Embryonic facial prominence (tissue), 1 donor: ENCODE results near the gene ATF7.

ENCODE experiments used
- DNase-seq: peaks from one replicate; pipeline ENCODE4 v3.0.0-alpha.2; 2016; ENCODE audit errors: extremely low spot score

Gene ATF7

DNA sequence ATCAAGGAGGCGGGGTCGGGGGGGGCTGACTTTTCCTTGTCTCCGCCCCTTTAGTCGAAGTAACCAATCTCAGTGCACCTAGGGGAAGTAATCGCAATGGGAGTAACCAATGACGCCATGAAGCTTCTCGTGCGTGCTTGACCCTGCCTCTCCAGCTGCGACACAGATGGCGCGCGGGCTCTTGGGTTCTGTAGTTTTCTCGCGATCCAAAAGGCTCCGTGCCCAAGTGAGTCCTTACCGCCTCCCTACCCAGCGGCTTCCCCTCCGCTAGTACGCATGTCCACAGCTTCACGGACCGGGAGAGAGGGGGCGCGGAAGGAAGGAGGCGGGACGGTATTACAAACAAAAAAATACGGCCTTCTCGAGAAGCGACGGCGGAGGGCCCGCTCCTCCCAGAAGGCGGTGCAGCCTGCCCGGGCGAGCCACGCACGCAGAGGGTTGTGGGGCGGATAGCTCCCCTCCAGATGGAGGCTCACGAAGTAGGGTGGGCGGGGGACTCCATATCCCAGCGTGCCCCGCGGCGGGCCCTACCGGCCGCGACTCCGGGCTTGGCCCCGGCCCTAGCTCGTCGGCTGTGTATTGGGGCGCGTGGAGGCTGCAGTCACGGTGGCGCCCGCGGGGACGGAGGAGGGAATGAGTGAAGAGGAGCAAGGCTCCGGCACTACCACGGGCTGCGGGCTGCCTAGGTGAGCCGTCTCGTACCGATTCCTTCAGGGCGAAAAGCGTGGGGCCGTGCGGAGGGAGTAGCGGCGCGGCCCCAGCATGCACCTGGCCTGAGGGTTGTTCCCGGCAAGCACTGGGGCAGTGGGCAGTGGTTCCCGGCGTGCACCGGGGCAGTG, 125.2 kb downstream of the ATF7 start, which contains the start of gene TARBP2:
TSS of gene TARBP2 (plus strand) at position 508 of the 839 bp plus-strand sequence. CDS start at position 634, 126 bp downstream.
- DNase-seq: peak; percentile 99

DNA sequence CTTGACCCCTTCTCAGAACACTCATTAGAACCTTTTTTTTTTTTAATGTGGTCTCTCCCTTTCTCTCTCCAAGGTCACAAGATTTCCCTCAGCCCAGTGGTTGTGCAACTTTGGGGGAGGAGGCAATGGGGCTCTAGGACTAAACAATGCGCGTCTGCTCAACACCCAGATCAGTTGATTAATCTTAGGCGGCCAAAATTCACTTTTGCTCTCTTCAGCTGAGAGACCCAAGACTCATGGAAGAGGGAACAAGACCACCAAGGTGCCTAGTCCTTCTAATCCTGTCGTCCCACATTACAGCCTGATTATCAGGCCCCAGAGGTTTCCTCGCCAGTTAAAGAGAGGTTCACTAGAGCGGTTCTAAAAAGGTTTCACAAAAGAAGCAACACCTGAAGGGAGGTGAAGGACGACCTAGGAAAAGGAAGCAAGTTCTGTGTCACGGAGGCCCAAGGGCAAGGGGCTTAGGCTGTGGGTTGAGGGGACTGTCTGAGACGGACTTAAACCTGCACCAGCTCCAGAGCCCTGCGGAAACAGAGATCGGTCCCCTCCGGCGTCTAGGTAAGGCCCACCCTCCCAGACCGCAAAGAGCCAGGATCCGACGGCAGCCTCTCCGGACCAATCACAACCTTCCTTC, 125.9 kb downstream of the ATF7 start:
- no peak for DNase-seq

DNA sequence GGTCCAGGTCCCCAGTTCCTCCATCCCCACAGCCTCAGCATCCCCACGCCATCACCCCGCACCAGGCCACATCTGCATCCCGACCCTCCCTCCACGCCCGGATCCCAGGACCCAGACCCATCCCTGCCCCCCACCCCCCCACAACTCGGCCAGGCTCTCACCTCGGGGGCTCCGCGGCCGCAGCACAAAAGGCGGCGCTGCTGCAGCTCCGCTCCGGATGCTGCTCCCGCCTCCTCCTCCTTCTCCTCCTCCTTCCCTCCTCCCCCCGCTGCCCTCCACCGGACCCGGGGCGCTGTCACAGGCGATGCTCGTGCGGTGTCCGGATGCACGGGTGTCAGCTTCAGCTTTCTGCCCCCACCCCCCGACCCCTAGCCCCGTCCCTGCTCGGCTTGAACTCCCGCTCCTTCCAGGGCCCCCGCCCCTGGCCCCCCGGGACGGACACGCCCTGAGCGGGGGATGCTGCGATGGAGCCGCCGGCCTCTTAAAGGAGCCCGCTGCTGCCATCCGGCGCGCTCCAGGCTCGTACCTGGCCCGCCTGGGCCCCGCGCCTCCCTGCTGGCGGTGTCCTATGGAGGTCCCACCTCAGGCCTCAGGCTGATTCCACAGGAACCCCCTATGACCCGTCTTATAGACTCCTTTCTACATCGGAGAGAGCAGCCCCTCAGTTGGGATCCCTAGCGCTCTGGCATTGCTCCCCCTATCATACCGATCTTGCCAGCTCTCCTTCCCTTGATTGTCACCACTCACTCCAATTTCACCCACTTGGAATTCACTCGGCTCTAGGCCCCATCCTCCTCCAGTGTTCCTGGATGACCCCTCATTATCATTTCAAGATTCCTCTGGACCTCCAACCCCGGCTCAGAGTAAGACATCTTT, 126.7 kb downstream of the ATF7 start, which contains the start of gene MAP3K12:
TSS of gene MAP3K12 (minus strand) at position 193 of the 876 bp plus-strand sequence. CDS start 12,067 bp downstream, outside the sequence.
- no peak for DNase-seq

DNA sequence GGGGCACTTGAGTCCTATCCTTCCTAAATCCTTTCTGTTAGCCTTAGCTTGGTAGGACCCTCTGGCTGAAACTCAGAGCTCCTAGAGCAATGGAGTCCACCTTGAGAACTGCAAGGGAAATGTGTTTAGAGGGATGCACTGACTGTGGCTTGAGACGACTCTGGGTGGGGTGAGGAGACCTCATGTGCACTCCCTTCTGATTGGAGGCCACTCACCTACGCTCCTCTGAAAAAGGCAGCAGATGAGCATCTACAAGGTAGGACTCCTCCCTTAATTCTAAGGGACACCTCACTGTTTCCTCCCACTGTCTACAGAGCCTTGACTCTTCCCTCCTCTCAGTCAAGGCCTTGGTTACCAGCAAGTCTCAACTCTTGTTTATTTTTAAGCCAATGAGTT, 127.9 kb downstream of the ATF7 start:
- no peak for DNase-seq

DNA sequence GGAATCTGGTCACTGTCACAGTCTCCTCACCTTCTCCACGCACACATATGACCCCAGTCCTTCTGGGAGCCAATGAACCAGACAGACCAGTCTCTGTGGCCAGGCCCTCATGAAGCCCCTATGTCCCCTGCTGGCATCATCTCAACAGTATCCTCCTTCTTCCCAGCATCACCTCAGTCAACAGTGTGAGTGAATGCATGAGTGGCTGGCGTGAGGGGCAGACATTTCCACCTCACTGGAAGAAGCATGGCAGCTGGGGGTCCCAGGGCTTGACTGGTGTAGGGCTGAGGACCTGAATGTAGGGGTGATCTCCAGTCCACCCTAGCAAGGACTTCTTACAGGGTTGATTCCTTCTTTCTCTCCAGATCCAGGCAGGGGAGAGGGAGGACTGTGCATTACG, 128.7 kb downstream of the ATF7 start:
- no peak for DNase-seq

DNA sequence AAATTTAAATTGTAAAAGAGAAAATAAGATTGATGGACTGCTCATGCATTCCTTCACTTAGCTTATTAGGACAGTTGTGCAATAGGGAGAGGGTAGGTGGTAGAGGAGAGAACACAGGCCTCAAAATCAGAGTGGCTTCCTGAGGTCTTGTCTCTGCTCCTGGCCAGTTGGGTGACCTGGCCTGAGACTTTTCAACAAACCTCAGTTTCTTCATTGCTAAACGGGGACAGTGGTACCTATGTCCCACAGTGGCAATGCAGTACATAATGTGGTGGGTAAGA, 129.5 kb downstream of the ATF7 start:
- no peak for DNase-seq

DNA sequence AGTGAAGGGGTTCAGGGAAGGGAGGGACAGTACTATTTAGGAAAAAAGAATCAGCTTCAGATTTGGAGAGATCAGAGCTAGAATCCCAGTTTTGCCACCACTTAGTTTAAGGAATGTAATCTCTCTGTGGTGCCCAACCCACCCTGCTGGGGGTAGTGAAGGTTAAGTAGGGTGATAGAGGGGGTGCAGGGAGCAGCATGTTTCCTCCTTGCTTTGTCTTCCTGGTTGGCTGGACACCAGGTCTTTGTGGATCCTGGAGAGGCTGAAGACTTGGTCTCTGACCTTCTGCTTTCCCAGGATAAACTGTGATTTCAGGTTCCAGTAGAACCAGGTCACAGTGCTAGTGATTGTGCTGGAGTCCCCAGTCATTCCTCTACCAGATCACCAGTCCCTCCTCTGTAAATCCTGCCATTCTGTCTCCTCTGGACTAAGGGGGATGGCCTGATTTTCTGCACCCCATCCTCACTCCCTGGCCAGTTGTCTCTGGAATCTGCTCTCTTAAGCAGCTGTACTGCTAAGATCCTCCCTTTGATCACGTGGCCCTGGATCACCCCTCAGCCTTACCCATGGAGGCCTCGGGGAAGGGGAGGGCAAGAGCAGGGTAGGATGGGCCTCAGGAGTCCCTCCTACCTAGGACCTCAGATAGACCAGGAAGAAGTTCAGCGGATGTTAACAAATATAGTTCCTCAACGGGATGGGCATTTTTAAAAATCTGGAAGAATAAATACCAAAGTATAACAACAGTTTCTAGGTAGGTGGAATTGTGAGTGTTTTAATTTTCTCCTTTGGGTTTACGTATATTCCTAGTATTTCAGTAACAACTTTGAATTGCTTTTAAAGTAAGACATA, 130.1 kb downstream of the ATF7 start:
- DNase-seq: no peak

DNA sequence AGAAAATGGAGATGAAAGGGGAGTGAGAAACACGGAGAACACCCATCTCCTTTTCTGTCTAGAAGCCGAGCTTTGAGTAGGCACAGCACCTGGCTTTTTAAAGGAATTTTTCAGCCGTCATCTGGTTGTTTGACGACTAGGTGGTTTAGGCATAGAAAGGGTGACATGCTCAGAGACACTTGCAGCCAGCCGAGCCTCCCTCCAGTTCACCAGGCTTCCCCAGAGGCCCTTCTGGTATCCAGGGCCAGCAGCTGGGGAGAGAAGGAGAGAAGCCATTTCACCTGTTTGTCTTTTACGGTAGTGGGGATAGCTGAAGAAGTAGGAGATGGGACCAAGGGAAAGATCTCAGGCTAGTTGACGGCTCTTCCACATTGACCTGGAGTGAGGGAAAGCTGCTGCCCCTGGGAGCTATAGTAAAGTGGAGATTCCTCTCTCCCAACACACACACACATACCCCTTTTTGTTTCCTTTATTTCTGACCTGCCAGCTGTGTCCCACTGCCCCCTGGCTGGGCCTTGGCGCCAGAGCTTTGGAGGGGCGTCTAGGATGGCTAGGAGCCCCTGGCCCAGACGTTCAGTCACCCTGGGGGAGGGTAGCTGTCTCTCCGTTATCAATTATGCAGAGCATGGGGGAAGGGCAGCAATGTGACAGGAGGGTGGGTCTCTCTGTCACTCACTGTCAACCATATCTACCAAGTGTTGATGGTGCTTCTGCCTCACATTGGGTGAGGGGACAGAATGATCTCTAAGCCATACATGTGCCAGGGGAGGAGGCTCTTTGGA, 132.4 kb downstream of the ATF7 start:
- no peak for DNase-seq

DNA sequence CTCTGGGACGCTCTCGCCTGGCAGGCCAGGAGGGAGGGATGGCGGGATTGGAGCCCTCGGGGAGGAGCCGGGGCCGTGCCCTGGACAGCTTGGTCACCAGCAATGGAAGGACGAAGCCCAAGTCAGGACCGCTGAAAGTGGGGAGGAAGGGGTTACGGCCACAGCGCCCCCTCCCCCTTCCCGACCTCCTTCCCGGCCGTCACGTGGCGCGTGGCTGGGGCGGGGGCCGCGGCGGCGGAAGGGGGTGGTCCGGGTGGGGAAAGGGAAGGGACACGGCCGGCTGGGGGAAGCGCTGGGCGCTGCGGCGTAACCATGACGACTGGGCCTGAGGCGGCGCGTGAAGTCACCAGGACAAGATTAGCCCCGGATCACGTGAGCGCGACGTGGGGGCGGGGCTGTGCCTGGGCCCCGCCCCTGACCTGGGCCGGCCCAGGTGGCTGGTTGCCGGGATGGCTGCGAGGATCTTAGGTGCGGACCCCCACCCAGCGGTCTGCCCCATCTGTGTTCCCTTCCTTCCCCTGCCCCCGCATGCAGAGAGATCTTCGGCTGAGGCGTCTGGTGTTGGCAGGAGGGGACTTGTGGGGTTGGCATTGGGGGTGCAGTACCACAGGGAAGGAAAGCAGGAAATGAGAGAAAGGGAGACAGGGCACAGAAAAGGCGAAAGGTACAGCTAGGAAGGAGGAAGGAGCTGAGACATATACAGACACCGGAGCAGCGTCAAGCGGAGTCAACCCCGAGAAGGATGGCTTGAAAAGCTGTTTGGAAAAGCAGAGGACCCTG, 133.2 kb downstream of the ATF7 start:
- DNase-seq: peak; percentile 91

DNA sequence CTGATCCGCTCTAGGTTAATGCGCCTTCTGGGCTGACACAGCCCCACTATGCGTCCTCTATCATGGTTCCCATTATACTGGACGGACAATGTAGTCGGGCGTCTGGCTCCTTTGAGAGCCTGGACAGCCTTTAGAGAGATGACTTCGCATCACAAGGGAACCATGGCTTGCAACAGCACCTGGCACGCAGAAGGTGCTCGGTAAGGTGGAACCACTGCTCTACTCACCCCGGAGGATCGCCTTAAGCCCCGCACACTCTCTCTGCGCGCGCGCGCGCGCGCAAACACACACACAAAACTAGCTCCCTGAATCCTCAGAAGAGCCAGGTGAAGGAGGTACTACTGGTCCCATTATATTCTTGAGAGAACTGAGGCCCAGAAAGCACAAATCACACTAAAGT, 134.0 kb downstream of the ATF7 start:
- no peak for DNase-seq

DNA sequence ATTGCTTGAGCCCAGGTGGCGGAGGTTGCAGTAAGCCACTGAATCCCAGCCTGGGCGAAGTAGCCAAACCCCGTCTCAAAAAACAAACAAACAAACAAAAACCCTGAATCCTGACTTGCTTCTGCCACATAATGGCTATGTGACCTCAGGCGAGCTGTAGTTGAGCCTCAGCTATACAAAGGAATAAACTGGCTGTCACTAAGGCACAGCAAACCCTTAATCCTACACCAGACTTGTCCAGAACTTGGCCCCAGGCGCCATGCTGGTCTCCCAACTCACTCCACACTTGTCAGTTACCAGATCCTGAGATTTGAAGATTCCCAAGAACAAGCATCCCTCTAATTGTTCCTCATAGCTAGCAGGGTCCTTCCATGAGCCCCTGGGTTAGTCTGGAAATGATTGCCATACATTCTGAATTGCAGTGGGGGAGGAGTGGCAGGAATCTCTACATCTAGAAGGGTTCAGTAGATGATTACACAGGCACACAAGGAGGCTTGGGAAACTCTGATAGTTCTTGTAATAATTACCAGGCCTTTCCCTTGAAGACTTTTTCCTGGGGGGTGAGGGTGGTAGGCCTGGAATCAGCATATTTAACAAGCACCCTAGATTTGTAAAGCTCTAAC, 136.8 kb downstream of the ATF7 start:
- DNase-seq: no peak

DNA sequence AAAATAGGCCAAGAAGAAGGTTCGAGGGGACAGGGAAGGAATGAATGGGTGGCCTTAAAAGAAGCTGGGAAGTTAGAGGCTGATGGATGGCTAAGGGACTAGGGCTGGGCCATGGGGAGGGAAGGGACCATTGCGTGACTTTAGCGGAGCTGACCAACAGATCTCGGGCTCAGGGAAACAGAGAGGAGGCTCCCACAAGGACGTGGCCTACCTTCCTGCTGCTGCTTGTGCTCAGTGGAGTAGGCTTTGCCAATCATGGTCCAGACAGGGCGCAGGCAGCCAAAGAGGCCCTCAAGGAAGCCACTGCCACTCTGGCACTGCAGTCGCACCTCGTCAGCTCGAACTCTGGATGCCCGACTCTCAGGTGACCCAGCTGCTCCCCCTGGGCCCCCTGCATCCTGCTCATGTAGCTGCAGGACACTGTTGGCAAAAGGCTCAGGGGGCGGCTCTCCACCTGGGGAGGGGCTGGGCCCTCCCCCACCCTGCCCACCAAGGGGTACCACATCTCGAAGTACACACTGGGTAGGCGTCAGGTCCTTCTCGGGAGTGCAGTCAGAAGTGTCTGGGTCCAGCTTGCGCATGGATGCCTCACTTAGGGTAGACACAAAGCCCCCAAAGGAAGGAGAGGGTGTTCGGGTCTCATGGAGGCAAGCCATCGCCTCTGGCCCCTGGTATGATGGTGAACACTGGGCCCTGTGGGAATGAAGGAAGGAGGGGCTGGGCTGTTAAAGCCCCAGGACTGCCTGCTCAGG, 139.3 kb downstream of the ATF7 start:
- DNase-seq: no peak

DNA sequence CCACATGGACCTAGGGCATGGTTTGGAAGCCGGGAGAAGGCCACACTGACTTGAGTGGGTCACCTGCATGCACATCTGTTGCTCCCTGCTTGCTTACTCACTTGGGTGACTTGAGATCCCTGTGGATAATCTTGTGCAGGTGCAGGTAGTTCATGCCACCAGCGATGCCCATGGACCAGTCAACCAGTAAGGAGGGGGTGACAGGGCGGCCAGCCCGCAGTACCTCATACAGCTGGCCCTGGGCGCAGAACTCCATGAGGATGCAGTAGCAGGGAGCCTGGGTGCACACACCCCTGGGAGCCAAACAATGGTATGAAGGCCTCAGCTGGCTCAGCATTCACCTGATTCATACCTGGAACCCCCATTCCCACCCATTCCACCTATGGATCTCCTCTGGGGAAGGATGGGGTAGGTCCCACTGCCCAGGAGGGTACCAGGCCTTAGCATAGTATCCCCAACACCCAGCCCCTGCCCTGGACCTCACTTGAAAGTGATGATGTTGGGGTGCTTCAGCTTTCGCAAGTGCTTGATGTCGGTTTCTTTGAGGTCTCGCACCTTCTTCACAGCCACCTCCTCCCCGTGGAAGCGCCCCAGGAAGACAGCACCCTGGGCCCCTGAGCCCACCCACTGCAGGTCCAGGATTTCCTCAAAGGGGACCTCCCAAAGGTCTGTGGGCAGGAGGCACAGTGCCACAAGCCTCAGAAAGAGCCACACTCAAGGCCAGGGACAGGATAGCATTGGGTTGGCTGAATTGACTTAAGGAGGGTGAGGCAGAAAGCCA, 140.0 kb downstream of the ATF7 start:
- DNase-seq: no peak

DNA sequence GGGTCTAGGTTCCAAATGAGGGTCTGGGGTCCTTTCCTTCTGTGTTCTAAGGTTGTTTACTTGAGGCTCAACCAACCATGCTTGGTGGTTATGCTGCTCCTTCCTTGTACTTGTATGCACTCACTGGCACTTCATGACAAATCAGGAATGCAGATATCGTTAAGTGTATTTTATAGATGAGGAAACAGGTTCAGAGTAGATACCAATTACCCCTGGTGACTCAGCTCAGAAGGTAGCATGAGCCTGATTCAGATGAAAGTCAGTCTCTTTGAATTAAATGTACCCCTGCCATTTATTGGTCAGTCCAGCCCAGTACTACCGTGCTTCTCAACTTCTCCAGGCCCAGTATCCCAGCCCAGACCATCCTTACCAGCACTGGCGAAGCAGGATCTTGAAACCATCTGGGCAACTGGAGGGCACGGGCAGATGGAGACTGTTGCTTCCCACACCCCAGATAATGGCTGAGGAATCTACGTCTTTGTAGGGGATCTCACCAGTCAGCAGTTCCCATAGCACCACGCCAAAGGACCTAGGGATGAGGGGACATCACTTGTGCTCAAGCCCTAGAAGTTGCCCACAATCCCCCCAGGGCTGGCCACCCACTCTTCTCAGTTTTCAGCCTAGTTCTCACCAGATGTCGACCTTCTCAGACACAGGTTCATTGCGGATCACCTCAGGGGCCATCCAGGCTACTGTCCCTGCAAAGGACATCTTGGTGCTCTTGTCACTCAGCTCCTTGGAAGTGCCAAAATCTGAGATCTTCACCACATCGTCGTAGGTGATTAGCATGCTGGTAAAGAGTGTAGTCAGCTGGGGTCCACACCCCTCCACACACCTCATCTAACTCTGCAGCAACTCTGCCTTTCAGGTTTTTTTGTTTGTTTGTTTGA, 141.3 kb downstream of the ATF7 start:
- DNase-seq: no peak

DNA sequence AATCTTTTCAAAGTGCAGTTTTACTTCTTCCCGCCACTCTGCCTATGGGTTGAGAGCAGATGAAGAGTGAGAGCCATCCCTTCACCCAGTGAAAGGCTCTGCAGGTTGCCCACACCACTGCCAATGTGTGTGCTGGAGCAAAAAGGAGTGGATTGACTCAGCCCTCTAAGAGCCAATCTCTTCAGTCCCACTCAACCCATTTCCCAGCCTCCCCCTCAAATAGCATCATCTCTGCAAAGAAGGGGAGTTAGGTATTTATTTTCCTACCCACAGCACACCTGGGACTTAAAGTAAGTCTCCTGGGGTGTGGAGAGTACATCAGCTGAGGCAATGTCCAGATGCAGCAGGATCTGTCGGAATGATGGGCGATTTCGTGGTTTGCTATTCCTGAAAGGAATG, 142.2 kb downstream of the ATF7 start:
- no peak for DNase-seq

DNA sequence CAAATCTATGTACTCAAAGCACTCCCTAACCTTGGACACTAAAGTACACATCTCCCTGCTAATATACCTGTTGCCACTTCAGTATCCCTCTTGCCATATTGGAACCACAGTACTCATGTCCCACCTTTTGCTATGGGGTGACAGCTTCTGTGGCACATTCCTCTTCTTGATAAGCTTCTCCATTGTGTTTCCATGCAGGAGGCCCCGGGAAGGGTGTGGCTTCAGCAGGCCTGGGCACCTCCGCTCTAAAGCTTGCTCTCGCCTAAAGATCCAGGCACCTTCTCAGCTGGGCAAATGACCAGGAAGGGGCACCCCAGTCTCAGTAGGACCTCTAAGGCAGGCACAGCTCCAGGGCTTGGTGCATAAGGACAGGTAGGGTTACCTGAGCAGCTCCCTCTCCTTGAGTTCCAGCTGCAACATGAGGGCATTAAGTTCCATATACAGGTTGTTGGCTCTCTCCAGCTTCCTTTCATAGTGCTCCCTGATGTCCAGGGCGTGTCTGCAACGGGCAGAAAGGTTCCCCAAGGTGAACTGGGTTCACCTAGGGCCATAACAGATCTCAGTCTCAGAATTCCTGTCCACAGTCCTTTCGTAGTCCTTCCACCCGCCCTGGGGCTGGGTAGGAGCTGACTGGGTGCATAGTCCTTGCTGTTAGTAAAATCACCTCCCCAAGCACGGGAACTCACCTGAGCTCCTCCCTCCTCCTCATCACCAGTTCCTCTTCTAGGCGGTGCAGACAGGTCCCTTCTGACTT, 142.8 kb downstream of the ATF7 start:
- no peak for DNase-seq
